Measurements from ENCODE around the gene FHOD3.
"Not testable (repeated sequence)": the region's sequence is repeated elsewhere in the genome, so short reads cannot be mapped to it uniquely, and the experiment has no call there.

The FHOD3 gene

GRCh38 chr18:36758623-36759022 lies 461.1 kb downstream of the FHOD3 start:
- in situ Hi-C loops (cut with HindIII; ENCODE audit: low pct_ligation_motif_present, low sequenced_read_pairs): no loop called here
- no peaks in the 10 kb centered on the region for H3K36me3 ChIP-seq (replicated peaks)
- no peaks in the 10 kb centered on the region for H3K27me3 ChIP-seq (replicated peaks)
- no peak overlapping the region for H3K27ac ChIP-seq
- no peak for DNase-seq
- TF ChIP-seq CTCF (IDR thresholded peaks at IDR 0.05; ENCODE audit: low read depth, low read length, missing control alignments): no peak
- no peak overlapping the region for H3K4me3 ChIP-seq (ENCODE audit: low read depth, low read length)

- in situ Hi-C loops (cut with HindIII; ENCODE audit: low pct_ligation_motif_present, low sequenced_read_pairs): no loop called here
- DNase-seq: no peak
- Histone ChIP-seq H3K27me3 (replicated peaks) (no peaks in the 10 kb centered on the region), H3K4me3 (ENCODE audit: low read depth, low read length) (no peak overlapping the region), H3K36me3 (replicated peaks) (no peaks in the 10 kb centered on the region), H3K27ac (no peak overlapping the region)
- TF ChIP-seq CTCF (IDR thresholded peaks at IDR 0.05; ENCODE audit: low read depth, low read length, missing control alignments): no peak
Observed at GRCh38 chr18:36759167-36759776, 461.8 kb downstream of the FHOD3 start.

GRCh38 chr18:36760598-36760997 lies 463.1 kb downstream of the FHOD3 start:
- H3K4me3 ChIP-seq (ENCODE audit: low read depth, low read length): no peak overlapping the region
- no peak for TF ChIP-seq CTCF (IDR thresholded peaks at IDR 0.05; ENCODE audit: low read depth, low read length, missing control alignments)
- H3K36me3 ChIP-seq (replicated peaks): no peaks in the 10 kb centered on the region
- H3K27ac ChIP-seq: no peak overlapping the region
- no peaks in the 10 kb centered on the region for H3K27me3 ChIP-seq (replicated peaks)
- in situ Hi-C loops (cut with HindIII; ENCODE audit: low pct_ligation_motif_present, low sequenced_read_pairs): no loop called here
- DNase-seq: no peak

- peak; percentile 21 for TF ChIP-seq CTCF (IDR thresholded peaks at IDR 0.05; ENCODE audit: low read depth, low read length, missing control alignments)
- in situ Hi-C loops (cut with HindIII; ENCODE audit: low pct_ligation_motif_present, low sequenced_read_pairs): no loop called here
- DNase-seq: no peak
- H3K27ac ChIP-seq: no peak overlapping the region
- no peak overlapping the region for H3K4me3 ChIP-seq (ENCODE audit: low read depth, low read length)
- no peaks in the 10 kb centered on the region for H3K36me3 ChIP-seq (replicated peaks)
- H3K27me3 ChIP-seq (replicated peaks): no peaks in the 10 kb centered on the region
Observed at GRCh38 chr18:36761186-36761698, 463.7 kb downstream of the FHOD3 start.

- Histone ChIP-seq H3K27ac (no peak overlapping the region), H3K27me3 (replicated peaks) (no peaks in the 10 kb centered on the region), H3K4me3 (ENCODE audit: low read depth, low read length) (no peak overlapping the region), H3K36me3 (replicated peaks) (no peaks in the 10 kb centered on the region)
- in situ Hi-C loops (cut with HindIII; ENCODE audit: low pct_ligation_motif_present, low sequenced_read_pairs): no loop called here
- TF ChIP-seq CTCF (IDR thresholded peaks at IDR 0.05; ENCODE audit: low read depth, low read length, missing control alignments): no peak
- DNase-seq: no peak
Observed at GRCh38 chr18:36762074-36762473, 464.6 kb downstream of the FHOD3 start.

- H3K27ac ChIP-seq; H3K27me3 ChIP-seq (replicated peaks); H3K4me3 ChIP-seq (ENCODE audit: low read depth, low read length); in situ Hi-C loops (cut with HindIII; ENCODE audit: low pct_ligation_motif_present, low sequenced_read_pairs); H3K36me3 ChIP-seq (replicated peaks); DNase-seq: not testable (repeated sequence)
Observed at GRCh38 chr18:36762965-36763364, 465.5 kb downstream of the FHOD3 start.

Measured in brain microvascular endothelial cell (primary cell).